ENCODE data around the gene ITM2C. TPM values are rescaled to one million over a fixed set of nuclear protein-coding genes. Genes with fewer than 3 reads are reported as not detected.

Gene ITM2C
- total and polyA plus RNA-seq, 2 donors (not counting 1 experiment from before 2014, with no cell fraction given) = 36.9 to 62.8 TPM

DNA sequence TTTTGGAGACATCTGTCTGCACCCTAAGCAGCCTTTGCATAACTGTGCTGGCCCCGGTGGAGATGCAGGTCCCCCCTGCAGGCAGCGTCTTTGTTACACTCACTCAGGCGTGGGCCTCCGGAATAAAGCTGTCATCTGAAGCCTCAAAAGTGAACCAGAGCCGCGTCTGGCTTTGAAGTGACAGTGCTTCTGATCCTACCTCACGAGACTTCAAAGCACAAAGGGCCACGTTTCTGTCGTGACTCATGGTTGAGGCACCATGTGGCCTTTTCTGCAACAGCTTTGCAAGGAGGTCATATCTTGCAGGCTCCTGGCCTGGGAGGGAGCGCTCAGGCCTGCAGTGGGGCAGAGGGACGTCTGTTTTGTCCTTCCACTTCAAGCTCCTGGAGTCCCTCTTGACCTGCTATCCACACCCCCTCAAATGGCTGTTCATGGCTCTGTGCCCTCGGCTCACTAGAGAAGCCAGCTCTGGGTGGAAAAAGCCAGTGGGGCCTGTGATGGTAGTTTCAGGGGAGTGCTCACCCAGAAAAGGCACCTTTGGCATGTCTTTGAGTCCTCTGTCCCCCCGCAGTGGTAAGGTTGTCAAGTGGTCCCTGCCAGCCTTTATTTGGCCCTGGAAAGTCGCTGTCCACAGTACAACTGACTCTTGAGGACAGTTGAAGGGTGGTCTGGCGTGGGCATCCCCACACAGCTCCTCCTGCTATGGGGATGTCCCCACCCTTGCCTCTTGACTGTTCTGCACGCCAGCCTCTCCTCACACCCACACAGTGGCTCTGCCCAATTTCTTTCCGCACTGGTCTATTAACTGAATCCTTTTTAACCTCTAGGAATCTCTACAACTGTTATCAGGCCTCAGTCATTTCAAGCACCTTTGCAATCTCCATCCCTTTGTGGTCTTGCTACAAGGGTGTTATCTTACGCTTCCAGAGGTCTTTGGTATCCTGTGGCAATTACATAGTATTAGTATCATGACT, 41.0 kb downstream of the ITM2C start:
- DNase-seq = no peak
- H3K9me3 ChIP-seq (ENCODE audit: control extremely low read depth in 1 of 3, control insufficient read depth in 2 of 3, insufficient read depth in 1 of 3, low read length in 2 of 3) = no peaks in the 10 kb centered on the region

More for the DNA sequence above, 41.0 kb downstream of the ITM2C start:
- H3K4me3 Mint-ChIP-seq = no peak overlapping the region
- Histone ChIP-seq H3K4me2 (replicated peaks; ENCODE audit: low read depth, low read length, poor library complexity, severe bottlenecking) (no peak overlapping the region), H3K9ac (ENCODE audit: low read length) (no peak overlapping the region), H3K27ac (ENCODE audit: low read length in 2 of 2) (no peak overlapping the region), H2AFZ (ENCODE audit: insufficient read depth, low read depth, low read length, poor library complexity, severe bottlenecking) (no peak overlapping the region), H4K20me1 (ENCODE audit: control insufficient read depth, insufficient read depth, low read length, poor library complexity, severe bottlenecking) (no peaks in the 10 kb centered on the region), H3K4me1 (ENCODE audit: control insufficient read depth in 2 of 2, insufficient read depth in 2 of 2, low read length in 2 of 2) (peaks cover 13 to 28% of the 10 kb centered on the region in 2 donors), H3K4me3 (ENCODE audit: control extremely low read depth in 1 of 5, extremely low read depth in 1 of 5, insufficient read depth in 1 of 5, low read depth in 2 of 5, low read length in 4 of 5) (no peak overlapping the region), H3K36me3 (replicated peaks in 1 of 2; ENCODE audit: control extremely low read depth in 1 of 2, control insufficient read depth in 1 of 2, extremely low read depth in 1 of 2, insufficient read depth in 2 of 2, low read length in 1 of 2) (no peaks in the 10 kb centered on the region), H3K79me2 (ENCODE audit: control insufficient read depth, insufficient read depth, low read length) (no peaks in the 10 kb centered on the region), H3K27me3 (replicated peaks in 1 of 4; ENCODE audit: control extremely low read depth in 1 of 4, control insufficient read depth in 3 of 4, insufficient read depth in 4 of 4, low read length in 3 of 4) (no peaks in the 10 kb centered on the region)
- H3K27ac Mint-ChIP-seq = no peak overlapping the region
- H3K4me1 Mint-ChIP-seq = peaks cover 24% of the 10 kb centered on the region
- no peaks in the 10 kb centered on the region for H3K9me3 Mint-ChIP-seq (ENCODE audit: insufficient read depth)
- no peak for ATAC-seq (ENCODE audit: low read depth)
- ChIA-PET POLR2A (no interaction called here), CTCF (interaction anchor here (0.9 to 5.2 kb wide), 3 partner anchors 57 to 81 kb away, joined by 3 to 61 read pairs (median 8); no protein-coding TSS in a partner anchor)
- intact Hi-C loops (cut with micrococcal nuclease) = no loop called here
- TF ChIP-seq EZH2 (IDR thresholded peaks at IDR 0.05; ENCODE audit: borderline replicate concordance, insufficient read depth, low read depth, low read length, poor library complexity, severe bottlenecking) = no peak
- TF ChIP-seq, protein P1, sequence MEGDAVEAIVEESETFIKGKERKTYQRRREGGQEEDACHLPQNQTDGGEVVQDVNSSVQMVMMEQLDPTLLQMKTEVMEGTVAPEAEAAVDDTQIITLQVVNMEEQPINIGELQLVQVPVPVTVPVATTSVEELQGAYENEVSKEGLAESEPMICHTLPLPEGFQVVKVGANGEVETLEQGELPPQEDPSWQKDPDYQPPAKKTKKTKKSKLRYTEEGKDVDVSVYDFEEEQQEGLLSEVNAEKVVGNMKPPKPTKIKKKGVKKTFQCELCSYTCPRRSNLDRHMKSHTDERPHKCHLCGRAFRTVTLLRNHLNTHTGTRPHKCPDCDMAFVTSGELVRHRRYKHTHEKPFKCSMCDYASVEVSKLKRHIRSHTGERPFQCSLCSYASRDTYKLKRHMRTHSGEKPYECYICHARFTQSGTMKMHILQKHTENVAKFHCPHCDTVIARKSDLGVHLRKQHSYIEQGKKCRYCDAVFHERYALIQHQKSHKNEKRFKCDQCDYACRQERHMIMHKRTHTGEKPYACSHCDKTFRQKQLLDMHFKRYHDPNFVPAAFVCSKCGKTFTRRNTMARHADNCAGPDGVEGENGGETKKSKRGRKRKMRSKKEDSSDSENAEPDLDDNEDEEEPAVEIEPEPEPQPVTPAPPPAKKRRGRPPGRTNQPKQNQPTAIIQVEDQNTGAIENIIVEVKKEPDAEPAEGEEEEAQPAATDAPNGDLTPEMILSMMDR (IDR thresholded peaks at IDR 0.05) = no peak
- H3K27me3 Mint-ChIP-seq = no peaks in the 10 kb centered on the region
- 40% methylated on average over 13 of the region's 18 CpGs for WGBS (ENCODE audit: insufficient coverage)
